HepG2 (cell line): ENCODE results near the gene QKI. TPM values are rescaled to one million over a fixed set of nuclear protein-coding genes. Genes with fewer than 3 reads are reported as not detected.

Source experiments
- ATAC-seq: fragments of 200-7000 bp; cut with Tn5 transposase; 3 replicates; pipeline ENCODE4 v1.9.1; 2020; ENCODE audit warnings: mild to moderate bottlenecking, moderate library complexity
- BruUV-seq: library from RNA; stranded (reverse); fragments of 400-500 nt; replicated peaks from 2 replicates; lab custom pipeline; 2021; lab: Mats Ljungman, UMichigan
- CTCF ChIA-PET: fragments of 300-600 bp; formaldehyde crosslinking; extraction: SDS; loops from one replicate; lab custom pipeline; 2021; ENCODE audit warnings: low total read pairs, inconsistent platforms, low intra/inter-chr PET ratio; lab: Yijun Ruan, JAX
- POLR2A ChIA-PET: fragments of 350-600 bp; sonication (Branson Sonifier 250); formaldehyde crosslinking; loops from one replicate; lab custom pipeline; 2020; ENCODE audit warnings: antibody characterized with exemption, inconsistent platforms; lab: Yijun Ruan, JAX
- DNase-seq: peaks from one replicate; pipeline ENCODE4 v3.0.0-alpha.2; 2015; ENCODE audit warnings: low spot score
- FAIRE-seq: peaks from 3 replicates; lab custom pipeline; 2011; peaks lifted over from hg19 to GRCh38; lab: Jason Lieb, UNC
- H2AFZ ChIP-seq: one replicate; pipeline ENCODE4 v1.6.1; 2011; ENCODE audit warnings: low read length, inconsistent platforms
- H3K27ac ChIP-seq: fragments of 300-600 bp; 3 replicates; pipeline ENCODE4 v1.8.0; 2011; ENCODE audit warnings: mixed run types, mild to moderate bottlenecking, mixed read lengths, low read length, inconsistent platforms; ENCODE audit not compliant: insufficient read depth; ENCODE audit errors: extremely low read length
- H3K27me3 ChIP-seq, 2 experiments: fragments of 200-600 bp in 1 of 2; 2 replicates in 1 of 2; 3 replicates in 1 of 2; pipeline versions ENCODE4 v1.6.0 to v1.8.0; 2011; ENCODE audit warnings: low read length in 2 of 2, mild to moderate bottlenecking in 2 of 2, moderate library complexity in 2 of 2, inconsistent platforms in 1 of 2; ENCODE audit not compliant: insufficient read depth in 2 of 2, control insufficient read depth in 1 of 2
- H3K36me3 ChIP-seq, 2 experiments: fragments of 200-600 bp in 1 of 2; replicated peaks in 1 of 2; 2 replicates in 1 of 2; 3 replicates in 1 of 2; pipeline versions ENCODE4 v1.5.1 to v1.8.0; 2011; ENCODE audit warnings: low read length in 2 of 2, inconsistent platforms in 1 of 2; ENCODE audit not compliant: insufficient read depth in 2 of 2, control insufficient read depth in 1 of 2
- H3K4me1 ChIP-seq: 2 replicates; pipeline ENCODE4 v1.5.1; 2012; ENCODE audit warnings: low read length, inconsistent platforms; ENCODE audit not compliant: insufficient read depth
- H3K4me2 ChIP-seq: 2 replicates; pipeline ENCODE4 v1.6.0; 2011; ENCODE audit warnings: low read depth, low read length, inconsistent platforms
- H3K4me3 ChIP-seq, 3 experiments: fragments of 200-600 bp in 1 of 3; sonication (generic), shearing (Covaris generic) in 1 of 3; replicated peaks in 1 of 3; 2 replicates each; pipeline ENCODE4 v1.5.1; 2011 to 2016; ENCODE audit warnings: low read length in 3 of 3, inconsistent platforms in 2 of 3, low read depth in 2 of 3, mild to moderate bottlenecking in 2 of 3, control low read depth in 1 of 3, mixed read lengths in 1 of 3; ENCODE audit not compliant: insufficient read depth in 1 of 3
- H3K79me2 ChIP-seq: one replicate; pipeline ENCODE4 v1.6.1; 2011; ENCODE audit warnings: low read length, inconsistent platforms; ENCODE audit not compliant: insufficient read depth
- H3K9ac ChIP-seq: 2 replicates; pipeline ENCODE4 v1.6.0; 2011; ENCODE audit warnings: mild to moderate bottlenecking, low read depth, low read length, inconsistent platforms; ENCODE audit not compliant: insufficient read depth
- H3K9me3 ChIP-seq: 2 replicates; pipeline ENCODE4 v1.5.1; 2012; ENCODE audit warnings: mild to moderate bottlenecking, low read length
- H4K20me1 ChIP-seq: 2 replicates; pipeline ENCODE4 v1.6.0; 2011; ENCODE audit warnings: inconsistent platforms, mild to moderate bottlenecking, low read length, moderate library complexity; ENCODE audit not compliant: insufficient read depth
- ASH2L ChIP-seq: fragments of 300-600, 200-600 bp; sonication (generic); IDR thresholded peaks from 2 replicates; pipeline ENCODE4 v1.7.0; 2017; ENCODE audit warnings: low read depth, mild to moderate bottlenecking, moderate library complexity, mixed read lengths, low read length; ENCODE audit not compliant: insufficient read length
- CENPBD1 ChIP-seq: sonication (generic); formaldehyde crosslinking; IDR thresholded peaks from 2 replicates; pipeline ENCODE4 v1.8.0; 2022; ENCODE audit warnings: missing genetic modification reagents, low read depth, mild to moderate bottlenecking, borderline replicate concordance
- HNRNPH1 ChIP-seq: fragments of 200-400 bp; formaldehyde crosslinking; optimal IDR thresholded peaks from 2 replicates; pipeline ENCODE3; 2017; ENCODE audit warnings: mild to moderate bottlenecking, low read depth, low read length
- MYPOP ChIP-seq: sonication (generic); formaldehyde crosslinking; IDR thresholded peaks from 2 replicates; pipeline ENCODE4 v1.8.1; 2023; ENCODE audit warnings: mild to moderate bottlenecking, moderate library complexity, missing genetic modification reagents
- ZBTB39 ChIP-seq: sonication (generic); formaldehyde crosslinking; IDR thresholded peaks from 2 replicates; pipeline ENCODE4 v1.5.0; 2020; ENCODE audit warnings: missing genetic modification reagents
- ZFP37 ChIP-seq: sonication (generic); formaldehyde crosslinking; IDR thresholded peaks from 2 replicates; pipeline ENCODE4 v1.4.0; 2020; ENCODE audit warnings: missing genetic modification reagents, borderline replicate concordance
- WGBS: methylation state at CpG from one replicate; pipeline ENCODE4 v1.1.6; 2017; ENCODE audit warnings: low lambda C conversion rate; 5-methylcytosine and 5-hydroxymethylcytosine counted together
- in situ Hi-C: cut with HindIII; loops from 2 replicates; pipeline ENCODE4 v1.10.0; 2017; ENCODE audit warnings: low pct_unique_long_range_greater_than_20kb; ENCODE audit not compliant: extremely low pct_ligation_motif_present
- intact Hi-C: fragments of 100-400 bp; cut with micrococcal nuclease; formaldehyde crosslinking; loops from one replicate; pipeline ENCODE4 v1.10.0; 2022; ENCODE audit not compliant: unreplicated experiment
- polyA plus RNA-seq, 8 experiments: library from polyadenylated mRNA; depleted of rRNA in 3 of 8; stranded (reverse) in 7 of 8; unstranded in 1 of 8; fragments of >200 nt; fragmentation: Illumina TruSeq in 4 of 8; extraction: Trizol in 4 of 8; gene quantifications; 2 replicates each; pipeline versions ENCODE4 v1.2.1 to v1.2.3, GENCODE V29; 2011 to 2016; ENCODE audit warnings: low read depth in 4 of 8, missing spikeins in 1 of 8, mixed read lengths in 1 of 8; ENCODE audit not compliant: insufficient read depth in 1 of 8
- total RNA-seq, 5 experiments: library from RNA; depleted of rRNA; stranded (reverse); fragments of >200 nt; fragmentation: Illumina TruSeq; extraction: Trizol; gene quantifications; 2 replicates each; pipeline ENCODE4 v1.2.3, GENCODE V29; 2016; ENCODE audit warnings: low read depth in 1 of 5

QKI gene
- total and polyA plus RNA-seq, 2 of the 13 experiments (the other 11 are each of a cell fraction or from before 2014, with no cell fraction given): 136 to 137 TPM

- POLR2A ChIA-PET: no interaction called here
- whole genome bisulfite sequencing: 79% methylated on average over 7 of the region's 7 CpGs
These were observed 38.3 kb upstream of the QKI start for GRCh38 chr6:163376187-163376586.

More at GRCh38 chr6:163376187-163376586, 38.3 kb upstream of the QKI start:
- Histone ChIP-seq H3K27me3 (peaks cover 2 to 32% of the 10 kb centered on the region in 2 experiments; a peak in 3 of 5 replicates), H3K27ac (no peak overlapping the region), H2AFZ (no peak overlapping the region), H3K9ac (no peak overlapping the region), H3K4me3 (no peak overlapping the region), H3K79me2 (no peaks in the 10 kb centered on the region), H3K4me1 (peaks cover 28% of the 10 kb centered on the region), H4K20me1 (no peaks in the 10 kb centered on the region), H3K9me3 (no peaks in the 10 kb centered on the region), H3K4me2 (no peak overlapping the region), H3K36me3 (no peaks in the 10 kb centered on the region)
- no TSS peak for BruUV-seq
- ATAC-seq: no peak
- CTCF ChIA-PET: no interaction called here
- no peak for DNase-seq
- in situ Hi-C loops: no loop called here
- TF ChIP-seq HNRNPH1 (no peak), CENPBD1 (no peak), ZFP37 (CRISPR knock-in tag) (no peak), MYPOP (CRISPR knock-in tag) (no peak), ASH2L (no peak), ZBTB39 (CRISPR knock-in tag) (no peak)
- intact Hi-C loops: no loop called here
- no peak for FAIRE-seq
